ENCODE results near the gene GRIFIN.

DNA sequence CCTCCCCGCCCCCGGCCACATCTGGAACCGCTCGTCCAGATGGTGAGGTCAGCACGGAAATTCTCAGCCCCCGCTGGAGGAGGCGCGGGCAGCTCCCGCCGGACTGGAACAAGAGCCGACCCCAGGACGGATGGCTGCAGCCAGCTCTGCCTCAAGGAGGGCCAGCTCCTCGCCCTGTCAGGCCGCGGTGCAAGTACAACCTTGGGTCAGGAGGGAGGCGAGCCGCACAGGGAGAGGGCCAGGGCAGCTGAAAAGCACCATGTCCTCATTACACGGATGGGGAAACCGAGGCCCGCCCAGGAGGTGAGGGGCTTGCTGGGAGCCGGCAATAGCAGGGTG is 3.8 kb upstream of the GRIFIN start:
- TF ChIP-seq EZH2 (IDR thresholded peaks at IDR 0.05; ENCODE audit: insufficient read depth, poor library complexity, severe bottlenecking) (no peak), EZH2phosphoT487 (IDR thresholded peaks at IDR 0.05; ENCODE audit: insufficient read depth, low read depth) (no peak)

Measured in GM23248 (cell line).